GM12801 (cell line): ENCODE results near the gene SBF2.

Experiments
- TF ChIP-seq, protein P1 (sequence below): IDR thresholded peaks from one replicate; pipeline ENCODE4 v1.5.1; 2011; ENCODE audit warnings: control low read depth; ENCODE audit not compliant: insufficient read length; ENCODE audit errors: extremely low read depth

SBF2 gene

DNA sequence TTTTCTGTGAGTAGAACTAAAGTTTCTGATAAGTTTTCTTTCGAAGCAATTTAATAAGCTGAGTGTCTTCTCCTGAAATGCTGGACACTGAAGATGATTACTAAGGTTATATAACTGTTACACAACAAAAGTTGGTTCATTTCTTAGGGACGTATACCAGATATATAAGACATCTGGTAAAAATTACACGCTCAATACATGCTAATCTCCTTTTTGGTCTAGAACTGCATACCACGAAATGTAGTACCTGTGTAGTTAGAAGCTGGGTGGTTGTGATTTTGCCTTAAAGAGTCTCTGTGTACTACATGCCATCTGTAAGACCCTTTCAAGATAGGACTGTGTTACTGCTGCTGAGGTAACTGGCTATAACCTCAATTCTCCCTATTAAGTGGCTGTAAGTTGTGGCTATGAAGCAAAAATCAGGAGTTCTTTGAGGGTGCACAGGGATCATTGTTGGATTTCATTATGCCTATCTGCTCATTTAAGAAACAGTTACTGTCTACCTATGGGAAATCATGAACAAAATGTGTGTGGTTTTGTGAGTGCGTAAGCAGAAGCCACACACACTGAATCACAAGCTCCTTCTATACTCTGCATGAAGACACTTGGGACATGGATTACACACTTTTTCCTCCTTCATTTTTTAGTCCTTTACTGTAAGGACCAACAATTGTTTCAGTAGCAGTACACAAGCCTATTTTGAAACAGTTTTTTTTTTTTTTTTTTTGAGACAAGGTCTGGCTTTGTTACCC, 434.3 kb downstream of the SBF2 start:
- TF ChIP-seq, protein P1, sequence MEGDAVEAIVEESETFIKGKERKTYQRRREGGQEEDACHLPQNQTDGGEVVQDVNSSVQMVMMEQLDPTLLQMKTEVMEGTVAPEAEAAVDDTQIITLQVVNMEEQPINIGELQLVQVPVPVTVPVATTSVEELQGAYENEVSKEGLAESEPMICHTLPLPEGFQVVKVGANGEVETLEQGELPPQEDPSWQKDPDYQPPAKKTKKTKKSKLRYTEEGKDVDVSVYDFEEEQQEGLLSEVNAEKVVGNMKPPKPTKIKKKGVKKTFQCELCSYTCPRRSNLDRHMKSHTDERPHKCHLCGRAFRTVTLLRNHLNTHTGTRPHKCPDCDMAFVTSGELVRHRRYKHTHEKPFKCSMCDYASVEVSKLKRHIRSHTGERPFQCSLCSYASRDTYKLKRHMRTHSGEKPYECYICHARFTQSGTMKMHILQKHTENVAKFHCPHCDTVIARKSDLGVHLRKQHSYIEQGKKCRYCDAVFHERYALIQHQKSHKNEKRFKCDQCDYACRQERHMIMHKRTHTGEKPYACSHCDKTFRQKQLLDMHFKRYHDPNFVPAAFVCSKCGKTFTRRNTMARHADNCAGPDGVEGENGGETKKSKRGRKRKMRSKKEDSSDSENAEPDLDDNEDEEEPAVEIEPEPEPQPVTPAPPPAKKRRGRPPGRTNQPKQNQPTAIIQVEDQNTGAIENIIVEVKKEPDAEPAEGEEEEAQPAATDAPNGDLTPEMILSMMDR = no peak

- TF ChIP-seq, protein P1 = no peak
Measured at GRCh38 chr11:9858822-9859221, 435.2 kb downstream of the SBF2 start.

DNA sequence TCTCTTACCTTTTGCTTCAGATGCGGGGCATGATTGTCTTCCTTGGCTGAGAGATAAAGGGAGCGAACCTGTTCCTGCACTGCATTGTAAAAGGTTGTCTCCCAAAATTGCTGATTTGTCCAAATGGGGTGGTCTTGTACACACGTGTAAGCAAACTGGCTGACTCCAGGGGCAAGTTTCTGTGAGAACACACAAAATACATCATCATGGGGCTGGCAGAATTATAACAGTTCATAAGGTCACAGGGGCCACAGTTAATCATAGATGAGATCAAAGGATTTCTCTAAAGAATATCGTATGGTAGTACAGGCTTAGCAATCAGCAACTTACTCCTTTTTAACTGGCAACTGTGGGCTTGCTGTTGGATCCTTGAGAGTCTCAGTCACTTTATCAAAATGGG, 435.8 kb downstream of the SBF2 start:
- TF ChIP-seq, protein P1 = no peak

DNA sequence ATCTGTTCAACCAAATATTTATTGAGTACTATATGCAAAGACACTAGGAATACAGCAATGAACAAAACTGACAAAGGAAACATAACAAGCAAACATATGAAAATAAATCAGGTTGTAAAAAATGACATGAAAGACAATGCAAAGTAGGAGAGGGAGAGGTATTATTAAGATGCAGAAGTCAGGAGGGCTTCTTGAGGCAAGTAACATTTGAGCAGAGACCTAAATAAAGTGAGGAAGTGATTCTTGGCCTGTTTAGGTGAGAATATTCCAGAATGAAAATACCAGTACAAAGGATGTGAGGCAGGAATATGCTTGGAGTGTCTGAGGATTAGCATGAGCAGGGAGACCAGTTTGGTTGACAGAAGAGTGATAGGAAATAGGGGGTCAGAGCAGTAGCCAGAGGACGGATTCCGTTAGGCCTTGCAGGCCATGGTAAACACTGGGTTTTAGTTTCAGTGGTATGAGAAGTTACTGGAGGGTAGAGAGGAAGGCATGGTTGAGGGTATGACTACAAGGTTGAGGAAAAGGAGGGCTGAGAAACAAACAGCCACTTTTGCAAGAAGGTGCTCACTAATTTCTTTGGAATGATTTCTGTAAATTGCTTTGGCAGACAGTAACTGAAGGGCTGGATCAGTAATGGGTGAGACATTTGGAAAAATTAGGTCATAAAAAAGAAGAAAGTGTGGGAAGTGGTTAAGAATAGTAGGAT, 438.3 kb downstream of the SBF2 start:
- TF ChIP-seq, protein P1 = no peak

DNA sequence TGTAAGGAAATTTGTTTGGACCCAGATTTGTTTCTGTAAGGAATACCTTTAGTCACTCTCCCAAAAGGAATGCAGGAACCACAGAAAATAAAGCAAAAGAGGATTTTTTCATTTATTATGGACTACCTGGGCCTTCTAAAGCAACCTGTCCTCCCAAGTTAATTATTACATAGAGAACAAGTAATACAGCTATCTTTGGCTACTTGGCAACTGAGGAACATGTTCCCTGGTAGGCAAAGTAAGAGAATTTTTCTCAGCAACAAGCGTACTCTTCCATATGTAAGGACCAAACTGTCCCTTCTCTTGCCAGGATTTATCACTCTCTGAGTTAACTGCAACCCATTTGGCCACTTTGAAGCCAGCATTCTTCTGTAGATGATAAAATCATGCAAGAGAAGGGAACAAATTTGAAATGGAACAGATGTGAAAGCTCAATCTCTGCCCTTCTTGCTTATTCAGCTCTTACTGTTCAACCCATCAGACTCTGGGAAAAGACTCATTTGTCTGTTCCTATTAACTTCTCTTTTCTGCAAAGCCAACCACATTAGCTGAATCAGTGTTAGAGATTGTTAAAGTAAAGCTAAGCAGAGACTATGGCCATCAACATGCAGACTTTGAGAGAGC, 440.0 kb downstream of the SBF2 start:
- TF ChIP-seq, protein P1 = no peak

GRCh38 chr11:9852465-9852864, 441.6 kb downstream of the SBF2 start:
- TF ChIP-seq, protein P1 = no peak

DNA sequence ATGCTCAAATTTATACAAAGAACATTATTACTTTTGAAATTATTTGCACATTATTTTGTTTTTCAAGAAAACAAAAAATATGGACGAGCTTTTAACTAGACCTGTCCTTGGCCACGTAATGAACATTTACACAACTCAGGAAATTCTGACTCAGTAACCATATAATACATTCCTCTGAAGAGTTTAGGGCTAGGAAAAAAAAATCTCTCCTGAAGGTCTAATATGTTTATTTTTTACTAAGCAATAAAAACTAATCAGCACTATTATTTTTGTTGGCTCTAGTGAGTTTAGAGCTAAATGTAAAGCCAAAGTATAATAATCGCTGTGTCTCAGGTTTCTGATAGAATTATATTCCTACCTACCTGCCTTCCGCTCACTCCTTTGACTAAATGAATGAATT, 442.7 kb downstream of the SBF2 start:
- TF ChIP-seq, protein P1 = no peak
